Measurements from ENCODE around the gene NF1.
A peak's percentile ranks its signal among the peaks of the same experiment; 100 is the strongest.

NF1 gene

GRCh38 chr17:31095236-31096105, 694 bp downstream of the NF1 start:
- peaks cover 0 to 13% (median 8%) of the 10 kb centered on the region in 4 experiments for H3K4me1 ChIP-seq (ENCODE audit: control extremely low read depth in 1 of 4, control insufficient read depth in 4 of 4, insufficient read depth in 4 of 4, low read length in 3 of 4)
- H3K27ac ChIP-seq (ENCODE audit: insufficient read depth in 1 of 2, low read depth in 1 of 2, low read length in 2 of 2, poor library complexity in 1 of 2, severe bottlenecking in 2 of 2) = peak overlapping the region; percentile 46 to 87
- H3K27me3 ChIP-seq (replicated peaks in 2 of 5; ENCODE audit: control insufficient read depth in 4 of 5, insufficient read depth in 5 of 5, low read length in 4 of 5) = no peaks in the 10 kb centered on the region
- WGBS (ENCODE audit: insufficient coverage) = 0% methylated on average over 30 of the region's 45 CpGs
- peak; percentile 44 to 75 (median 68) for DNase-seq
- H3K9me3 ChIP-seq (ENCODE audit: control extremely low read depth in 1 of 5, control insufficient read depth in 4 of 5, insufficient read depth in 2 of 5, low read depth in 1 of 5, low read length in 4 of 5) = no peaks in the 10 kb centered on the region
- ChIA-PET CTCF (interaction anchor here (0.9 to 1.6 kb wide), 7 partner anchors 16 to 122 kb away, joined by 3 to 5 read pairs (median 3); no protein-coding TSS in a partner anchor), POLR2A (interaction anchor here (1.5 kb wide), 1 partner anchor 63 kb away, joined by 5 read pairs; no protein-coding TSS in a partner anchor)
- no peaks in the 10 kb centered on the region for H3K36me3 ChIP-seq (ENCODE audit: control insufficient read depth in 4 of 4, insufficient read depth in 4 of 4, low read length in 3 of 4)
- peak overlapping the region; percentile 78 to 96 (median 82) for H3K4me3 ChIP-seq (ENCODE audit: control insufficient read depth in 1 of 7, extremely low read depth in 1 of 7, insufficient read depth in 4 of 7, low read depth in 2 of 7, low read length in 6 of 7)

GRCh38 chr17:31096106-31096436, 1.3 kb downstream of the NF1 start:
- POLR2A ChIA-PET = interaction anchor here (1.5 kb wide), 1 partner anchor 63 kb away, joined by 5 read pairs; no protein-coding TSS in a partner anchor

GRCh38 chr17:31099016-31099415, 4.2 kb downstream of the NF1 start:
- Histone ChIP-seq H3K27me3 (replicated peaks in 2 of 5; ENCODE audit: control insufficient read depth in 4 of 5, insufficient read depth in 5 of 5, low read length in 4 of 5) (no peaks in the 10 kb centered on the region), H3K36me3 (ENCODE audit: control insufficient read depth in 4 of 4, insufficient read depth in 4 of 4, low read length in 3 of 4) (peaks cover 0 to 2% (median 0%) of the 10 kb centered on the region in 4 experiments), H3K4me3 (ENCODE audit: control insufficient read depth in 1 of 7, extremely low read depth in 1 of 7, insufficient read depth in 4 of 7, low read depth in 2 of 7, low read length in 6 of 7) (no peak overlapping the region), H3K27ac (ENCODE audit: insufficient read depth in 1 of 2, low read depth in 1 of 2, low read length in 2 of 2, poor library complexity in 1 of 2, severe bottlenecking in 2 of 2) (no peak overlapping the region), H3K9me3 (ENCODE audit: control extremely low read depth in 1 of 5, control insufficient read depth in 4 of 5, insufficient read depth in 2 of 5, low read depth in 1 of 5, low read length in 4 of 5) (no peaks in the 10 kb centered on the region), H3K4me1 (ENCODE audit: control extremely low read depth in 1 of 4, control insufficient read depth in 4 of 4, insufficient read depth in 4 of 4, low read length in 3 of 4) (peaks cover 0 to 13% (median 8%) of the 10 kb centered on the region in 4 experiments)
- POLR2A ChIA-PET = no interaction called here
- CTCF ChIA-PET = interaction anchor here (0.7 to 1.2 kb wide), 4 partner anchors 8 to 47 kb away, joined by 3 to 4 read pairs (median 3); no protein-coding TSS in a partner anchor
- 100% methylated on average over 2 of the region's 3 CpGs for WGBS (ENCODE audit: insufficient coverage)
- DNase-seq = no peak

More at GRCh38 chr17:31096106-31096436, 1.3 kb downstream of the NF1 start:
- no peaks in the 10 kb centered on the region for H3K36me3 ChIP-seq (ENCODE audit: control insufficient read depth in 4 of 4, insufficient read depth in 4 of 4, low read length in 3 of 4)
- H3K4me3 ChIP-seq (ENCODE audit: control insufficient read depth in 1 of 7, extremely low read depth in 1 of 7, insufficient read depth in 4 of 7, low read depth in 2 of 7, low read length in 6 of 7) = peak overlapping the region; percentile 78 to 96 (median 82)
- H3K27me3 ChIP-seq (replicated peaks in 2 of 5; ENCODE audit: control insufficient read depth in 4 of 5, insufficient read depth in 5 of 5, low read length in 4 of 5) = no peaks in the 10 kb centered on the region
- peak overlapping the region in 1 of 2 experiments; percentile 87 for H3K27ac ChIP-seq (ENCODE audit: insufficient read depth in 1 of 2, low read depth in 1 of 2, low read length in 2 of 2, poor library complexity in 1 of 2, severe bottlenecking in 2 of 2)
- WGBS (ENCODE audit: insufficient coverage) = 34% methylated on average over 3 of the region's 5 CpGs
- DNase-seq = no peak
- H3K9me3 ChIP-seq (ENCODE audit: control extremely low read depth in 1 of 5, control insufficient read depth in 4 of 5, insufficient read depth in 2 of 5, low read depth in 1 of 5, low read length in 4 of 5) = no peaks in the 10 kb centered on the region
- CTCF ChIA-PET = interaction anchor here (1.0 to 1.4 kb wide), 3 partner anchors 84 to 121 kb away, joined by 3 to 5 read pairs (median 4); no protein-coding TSS in a partner anchor
- peaks cover 0 to 13% (median 8%) of the 10 kb centered on the region in 4 experiments for H3K4me1 ChIP-seq (ENCODE audit: control extremely low read depth in 1 of 4, control insufficient read depth in 4 of 4, insufficient read depth in 4 of 4, low read length in 3 of 4)

- H3K36me3 ChIP-seq (ENCODE audit: control insufficient read depth in 4 of 4, insufficient read depth in 4 of 4, low read length in 3 of 4) = peaks cover 0 to 2% (median 0%) of the 10 kb centered on the region in 4 experiments
- DNase-seq = no peak
- peaks cover 0 to 7% (median 6%) of the 10 kb centered on the region in 4 experiments for H3K4me1 ChIP-seq (ENCODE audit: control extremely low read depth in 1 of 4, control insufficient read depth in 4 of 4, insufficient read depth in 4 of 4, low read length in 3 of 4)
- H3K4me3 ChIP-seq (ENCODE audit: control insufficient read depth in 1 of 7, extremely low read depth in 1 of 7, insufficient read depth in 4 of 7, low read depth in 2 of 7, low read length in 6 of 7) = no peak overlapping the region
- no peaks in the 10 kb centered on the region for H3K27me3 ChIP-seq (replicated peaks in 2 of 5; ENCODE audit: control insufficient read depth in 4 of 5, insufficient read depth in 5 of 5, low read length in 4 of 5)
- ChIA-PET POLR2A (no interaction called here), CTCF (interaction anchor here (1.3 kb wide), 1 partner anchor 10 kb away, joined by 3 read pairs; no protein-coding TSS in a partner anchor)
- H3K27ac ChIP-seq (ENCODE audit: insufficient read depth in 1 of 2, low read depth in 1 of 2, low read length in 2 of 2, poor library complexity in 1 of 2, severe bottlenecking in 2 of 2) = no peak overlapping the region
- 90% methylated on average over 6 of the region's 8 CpGs for WGBS (ENCODE audit: insufficient coverage)
- H3K9me3 ChIP-seq (ENCODE audit: control extremely low read depth in 1 of 5, control insufficient read depth in 4 of 5, insufficient read depth in 2 of 5, low read depth in 1 of 5, low read length in 4 of 5) = no peaks in the 10 kb centered on the region
Measured at GRCh38 chr17:31100840-31101459, 6.2 kb downstream of the NF1 start.

GRCh38 chr17:31101943-31102342, 7.2 kb downstream of the NF1 start:
- Histone ChIP-seq H3K27ac (ENCODE audit: insufficient read depth in 1 of 2, low read depth in 1 of 2, low read length in 2 of 2, poor library complexity in 1 of 2, severe bottlenecking in 2 of 2) (no peak overlapping the region), H3K4me1 (ENCODE audit: control extremely low read depth in 1 of 4, control insufficient read depth in 4 of 4, insufficient read depth in 4 of 4, low read length in 3 of 4) (no peaks in the 10 kb centered on the region), H3K9me3 (ENCODE audit: control extremely low read depth in 1 of 5, control insufficient read depth in 4 of 5, insufficient read depth in 2 of 5, low read depth in 1 of 5, low read length in 4 of 5) (no peaks in the 10 kb centered on the region), H3K36me3 (ENCODE audit: control insufficient read depth in 4 of 4, insufficient read depth in 4 of 4, low read length in 3 of 4) (peaks cover 0 to 2% (median 0%) of the 10 kb centered on the region in 4 experiments), H3K27me3 (replicated peaks in 2 of 5; ENCODE audit: control insufficient read depth in 4 of 5, insufficient read depth in 5 of 5, low read length in 4 of 5) (no peaks in the 10 kb centered on the region), H3K4me3 (ENCODE audit: control insufficient read depth in 1 of 7, extremely low read depth in 1 of 7, insufficient read depth in 4 of 7, low read depth in 2 of 7, low read length in 6 of 7) (no peak overlapping the region)
- CTCF ChIA-PET = no interaction called here
- POLR2A ChIA-PET = no interaction called here
- no peak for DNase-seq

- H3K4me3 ChIP-seq (ENCODE audit: control insufficient read depth in 1 of 7, extremely low read depth in 1 of 7, insufficient read depth in 4 of 7, low read depth in 2 of 7, low read length in 6 of 7) = no peak overlapping the region
- no peak for DNase-seq
- peaks cover 0 to 2% (median 0%) of the 10 kb centered on the region in 4 experiments for H3K36me3 ChIP-seq (ENCODE audit: control insufficient read depth in 4 of 4, insufficient read depth in 4 of 4, low read length in 3 of 4)
- no peak overlapping the region for H3K27ac ChIP-seq (ENCODE audit: insufficient read depth in 1 of 2, low read depth in 1 of 2, low read length in 2 of 2, poor library complexity in 1 of 2, severe bottlenecking in 2 of 2)
- H3K27me3 ChIP-seq (replicated peaks in 2 of 5; ENCODE audit: control insufficient read depth in 4 of 5, insufficient read depth in 5 of 5, low read length in 4 of 5) = no peaks in the 10 kb centered on the region
- H3K4me1 ChIP-seq (ENCODE audit: control extremely low read depth in 1 of 4, control insufficient read depth in 4 of 4, insufficient read depth in 4 of 4, low read length in 3 of 4) = peaks cover 0 to 4% (median 0%) of the 10 kb centered on the region in 4 experiments
- ChIA-PET CTCF (interaction anchor here (1.2 kb wide), 1 partner anchor 54 kb away, joined by 3 read pairs; no protein-coding TSS in a partner anchor), POLR2A (no interaction called here)
- WGBS (ENCODE audit: insufficient coverage) = 100% methylated on average over 1 of the region's 1 CpG
- no peaks in the 10 kb centered on the region for H3K9me3 ChIP-seq (ENCODE audit: control extremely low read depth in 1 of 5, control insufficient read depth in 4 of 5, insufficient read depth in 2 of 5, low read depth in 1 of 5, low read length in 4 of 5)
Measured at GRCh38 chr17:31105991-31106390, 11.2 kb downstream of the NF1 start.

All from common myeloid progenitor, CD34-positive (primary cell).